GM18907 (cell line): Measurements from ENCODE around the gene XDH.

Experiments
- ATAC-seq: cut with Tn5 transposase; IDR thresholded peaks from one replicate; pipeline ENCODE4 v1.9.1; 2021; ENCODE audit warnings: mild to moderate bottlenecking, moderate library complexity; ENCODE audit not compliant: unreplicated experiment

XDH gene

DNA sequence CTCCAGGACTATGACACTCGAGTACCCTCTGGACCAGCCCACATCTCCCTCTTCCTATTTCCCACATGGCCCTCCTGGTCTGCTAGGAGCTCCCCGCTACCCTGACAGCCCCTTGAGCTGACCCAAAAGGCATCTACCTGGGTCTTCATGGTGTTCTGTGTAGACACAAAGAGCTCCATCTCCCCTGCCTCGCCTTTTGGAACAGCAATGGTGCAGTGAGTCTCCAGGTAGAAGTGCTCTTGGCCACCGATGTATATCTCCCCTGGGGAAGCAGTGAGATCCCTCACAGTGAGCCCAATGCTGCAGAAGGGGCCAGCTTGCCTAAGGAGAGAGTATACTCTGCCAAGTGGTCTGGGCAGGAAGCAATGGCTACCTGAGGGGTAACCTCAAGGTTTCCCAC, 47.8 kb downstream of the XDH start:
- ATAC-seq, result no peak

DNA sequence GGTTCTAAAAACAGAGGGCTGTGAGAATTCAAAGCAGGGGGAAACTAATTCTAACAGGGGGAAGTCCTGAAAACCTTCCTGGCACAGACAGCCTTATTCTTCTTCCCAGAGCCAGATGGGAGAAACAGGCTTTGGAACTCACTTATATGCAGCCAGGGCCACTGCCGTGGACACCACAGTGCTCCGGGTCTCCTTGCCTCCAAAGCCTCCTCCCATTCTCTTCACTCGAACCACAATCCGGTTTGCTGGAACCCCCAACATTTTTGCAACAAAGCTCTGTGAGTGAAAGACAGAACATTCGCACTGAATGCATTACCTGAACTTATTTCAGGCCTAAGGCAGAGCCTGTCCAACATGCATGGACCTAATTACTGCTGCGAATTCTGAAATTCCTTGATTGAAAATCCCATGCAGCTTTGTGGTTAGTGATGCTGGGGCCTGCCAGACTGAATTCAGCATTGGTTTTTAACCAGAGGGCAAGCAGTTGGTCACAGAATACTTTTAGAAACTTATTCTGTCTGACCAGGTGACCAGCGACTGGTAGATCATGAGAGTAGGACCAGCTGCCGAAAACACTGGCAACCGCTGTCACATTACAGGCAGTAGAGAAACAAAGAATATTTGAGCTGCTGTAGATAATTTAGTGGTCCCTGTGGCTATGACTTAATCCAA, 48.6 kb downstream of the XDH start:
- ATAC-seq, result no peak

DNA sequence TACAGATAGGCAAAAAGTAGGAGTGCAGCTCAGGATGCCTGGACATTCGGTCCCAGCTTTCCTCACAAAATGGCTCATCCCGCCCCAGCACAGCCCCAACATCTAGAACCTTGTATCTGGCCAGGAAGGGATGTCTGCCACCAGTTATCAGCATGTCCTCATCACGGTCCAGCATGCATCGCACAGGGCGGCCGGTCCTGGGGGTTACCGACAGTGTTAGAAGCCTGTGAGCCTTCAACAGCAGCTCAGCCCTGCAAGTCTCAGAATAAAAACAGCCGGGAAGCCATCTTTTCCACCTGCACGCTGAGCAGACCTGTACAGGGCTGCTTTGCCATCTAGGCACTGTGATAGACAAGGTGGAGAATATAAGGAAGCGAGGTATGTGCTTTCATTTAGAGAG, 49.2 kb downstream of the XDH start:
- no peak for ATAC-seq

DNA sequence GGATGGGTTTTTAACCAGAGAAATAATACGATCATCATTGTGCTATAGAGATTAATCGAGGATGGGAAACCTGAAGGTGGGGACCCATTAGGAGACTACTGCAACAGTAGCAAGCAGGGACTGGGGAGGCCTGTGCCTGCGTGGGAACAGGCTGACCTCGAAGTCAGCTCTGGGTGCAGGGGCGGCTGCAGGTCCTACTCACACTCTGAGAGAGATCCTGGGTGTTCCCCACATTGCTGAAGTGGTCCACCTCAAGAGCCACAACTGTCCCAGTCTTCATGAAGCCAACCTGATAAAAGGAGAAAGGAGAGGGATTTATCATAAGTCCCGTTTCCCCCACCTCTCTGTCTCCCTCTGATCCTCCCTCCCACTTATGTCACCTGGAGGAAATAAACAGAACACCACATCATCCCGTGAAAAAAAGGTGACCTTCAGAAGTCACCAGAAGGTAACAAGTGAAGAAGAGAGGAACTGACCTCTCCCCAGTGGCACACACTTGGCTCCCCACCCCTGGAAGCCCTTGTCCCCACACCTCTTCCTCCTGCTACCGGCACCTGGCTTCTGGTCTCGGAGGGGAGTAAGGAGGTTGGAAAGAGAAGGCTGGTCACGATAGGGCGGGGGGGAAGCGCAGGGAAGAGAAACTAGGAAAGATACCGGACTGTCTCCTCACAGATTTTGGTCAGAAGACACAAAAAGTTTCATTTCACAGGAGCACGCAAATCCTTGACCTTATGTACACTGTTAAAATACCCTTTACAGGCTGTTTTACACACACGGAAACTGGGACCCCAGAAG, 50.4 kb downstream of the XDH start:
- no peak for ATAC-seq

DNA sequence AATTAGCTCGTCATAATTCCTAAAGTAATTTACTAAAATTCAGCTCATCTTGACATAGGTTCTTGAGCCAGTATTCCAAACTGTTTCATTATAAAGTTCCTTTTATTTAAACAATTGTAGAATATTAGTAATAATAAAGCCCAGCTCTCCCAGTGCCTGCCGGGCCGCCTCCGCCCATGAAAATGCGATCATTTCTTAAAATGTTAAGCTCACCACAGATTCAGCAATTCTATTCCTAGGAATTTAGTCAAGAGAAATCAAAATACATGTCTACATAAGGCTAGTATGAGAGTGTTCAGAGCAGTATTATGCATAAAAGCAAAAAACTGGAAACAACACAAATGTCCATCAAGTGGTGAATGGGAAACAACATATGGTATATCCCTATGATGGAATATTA, 52.0 kb downstream of the XDH start:
- ATAC-seq, result no peak

DNA sequence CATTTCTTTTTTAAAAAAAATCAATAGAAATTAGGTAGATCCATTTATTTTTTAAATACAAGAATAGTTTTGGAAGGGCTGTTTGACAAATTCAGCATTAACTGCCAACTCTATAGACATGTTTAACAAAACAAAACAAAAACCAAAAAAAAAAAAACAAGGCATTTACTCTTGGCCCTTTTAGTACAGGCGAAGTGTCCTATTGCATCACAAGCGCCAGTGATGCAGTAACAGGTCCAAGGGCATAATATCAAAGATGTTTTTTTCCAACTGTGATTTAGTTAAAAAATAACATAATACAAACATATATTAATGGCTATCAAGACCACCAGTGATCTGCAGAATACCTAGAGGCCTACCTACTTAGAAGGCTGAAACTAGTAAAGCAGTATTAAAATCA, 55.3 kb downstream of the XDH start:
- ATAC-seq, result no peak

DNA sequence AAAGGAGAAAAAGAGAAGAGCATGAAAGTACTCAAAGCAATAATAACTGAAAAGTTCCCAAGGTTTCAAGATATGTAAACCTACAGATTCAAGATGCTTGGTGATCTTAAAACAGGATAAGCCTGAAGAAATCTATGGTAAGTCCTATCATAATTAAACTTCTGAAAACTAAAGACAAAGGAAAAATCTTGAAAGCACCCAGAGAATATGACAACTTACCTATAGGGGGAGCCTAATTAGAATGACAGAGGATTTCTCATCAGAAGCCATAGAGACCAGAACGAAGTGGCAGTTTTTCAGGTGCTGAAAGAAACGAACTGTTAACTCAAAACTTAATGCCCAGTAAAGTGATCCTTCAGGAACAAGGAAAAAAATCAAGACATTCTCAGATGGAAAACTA, 59.7 kb downstream of the XDH start:
- no peak for ATAC-seq

DNA sequence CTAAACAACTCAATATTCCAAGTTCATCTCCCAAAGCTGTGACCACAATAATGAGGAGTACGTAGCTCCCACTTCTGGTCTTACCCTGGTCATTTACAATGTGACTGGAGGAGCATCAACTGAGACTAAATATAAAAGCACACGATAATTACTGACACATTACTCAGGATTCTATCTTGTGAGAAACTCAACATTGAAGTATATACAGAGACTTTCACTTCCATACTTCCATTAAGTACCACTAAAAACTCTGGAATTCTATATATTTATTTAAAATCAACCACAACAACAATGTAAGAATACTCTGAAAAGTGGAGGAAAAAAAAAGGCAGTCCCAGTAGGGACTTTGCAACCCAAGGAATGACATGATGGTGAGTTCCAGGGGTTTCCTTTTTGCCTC, 61.4 kb downstream of the XDH start:
- no peak for ATAC-seq

DNA sequence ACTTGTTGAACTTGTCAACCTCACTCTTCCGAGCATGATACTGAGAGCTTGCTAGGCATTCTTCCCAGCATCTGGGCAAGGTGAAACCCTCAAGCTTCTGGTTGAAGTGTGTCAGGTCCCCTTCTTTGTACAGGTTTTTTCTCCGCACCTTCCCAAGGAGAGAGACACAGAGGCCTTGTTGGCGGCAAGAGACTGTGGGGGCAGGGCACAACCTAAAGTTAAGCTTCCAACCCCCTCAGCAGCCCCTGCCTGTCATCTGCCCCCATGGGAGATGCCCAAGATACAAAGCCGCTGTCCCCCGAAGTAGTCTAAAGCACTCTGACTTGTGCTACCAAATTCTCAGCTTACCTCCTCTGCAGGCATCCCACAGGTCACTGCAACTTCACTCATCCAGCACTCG, 64.9 kb downstream of the XDH start:
- ATAC-seq, result no peak

DNA sequence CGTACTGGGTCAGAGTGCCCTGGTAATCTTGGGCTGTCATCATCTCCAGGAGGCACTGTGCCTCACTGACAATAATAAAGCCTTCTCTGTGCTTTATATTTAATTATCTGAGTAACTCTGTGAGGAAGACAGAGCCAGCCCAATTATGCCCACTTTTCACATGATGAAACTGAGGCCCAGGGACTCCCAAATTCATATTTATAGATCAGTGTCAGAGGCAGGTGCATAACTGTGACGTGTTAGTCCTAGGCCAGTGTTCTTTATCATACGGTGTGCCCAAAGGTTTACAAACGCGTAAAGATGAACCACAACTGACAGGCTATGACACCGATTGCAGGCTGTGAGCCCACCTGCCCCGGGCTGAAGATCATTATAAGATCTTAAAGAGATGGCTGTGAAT, 65.4 kb downstream of the XDH start:
- ATAC-seq, result no peak

DNA sequence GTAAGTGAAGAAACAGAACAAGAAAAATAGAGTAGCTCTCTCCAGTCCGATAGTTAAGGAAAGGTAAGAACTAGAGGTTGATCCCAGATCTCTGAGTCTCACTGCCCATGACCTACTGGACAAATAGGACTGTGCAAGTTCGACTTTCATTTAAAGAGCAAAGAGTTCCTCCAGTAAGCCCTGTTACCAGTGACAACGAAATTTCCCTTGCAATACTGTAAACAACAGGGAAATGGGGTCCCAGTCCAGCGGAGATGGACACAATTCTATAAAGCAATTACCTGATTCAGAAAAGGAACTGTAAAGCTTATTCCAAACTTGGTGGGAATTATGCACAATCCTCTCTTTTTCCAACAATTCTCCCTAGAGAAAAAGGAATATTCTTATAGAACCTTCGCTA, 65.9 kb downstream of the XDH start:
- no peak for ATAC-seq

DNA sequence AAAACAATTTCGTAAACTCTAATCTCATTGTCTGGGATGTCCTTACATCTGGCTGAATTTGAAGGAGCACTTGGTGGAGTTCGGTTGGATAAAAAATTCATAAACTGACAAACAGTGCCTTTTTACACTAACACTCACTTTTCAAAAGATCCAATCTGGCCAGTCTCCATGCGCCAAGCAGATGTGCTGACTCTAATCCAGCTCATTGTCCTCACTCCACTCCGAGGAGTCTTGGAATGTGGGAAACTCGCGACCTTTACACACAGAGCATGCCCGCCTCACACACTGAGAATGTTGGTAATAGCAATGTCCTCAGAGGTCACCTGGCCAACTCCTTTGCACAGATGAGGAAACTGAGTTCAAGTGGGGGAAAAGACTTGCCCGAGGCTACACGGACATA, 66.8 kb downstream of the XDH start:
- no peak for ATAC-seq

DNA sequence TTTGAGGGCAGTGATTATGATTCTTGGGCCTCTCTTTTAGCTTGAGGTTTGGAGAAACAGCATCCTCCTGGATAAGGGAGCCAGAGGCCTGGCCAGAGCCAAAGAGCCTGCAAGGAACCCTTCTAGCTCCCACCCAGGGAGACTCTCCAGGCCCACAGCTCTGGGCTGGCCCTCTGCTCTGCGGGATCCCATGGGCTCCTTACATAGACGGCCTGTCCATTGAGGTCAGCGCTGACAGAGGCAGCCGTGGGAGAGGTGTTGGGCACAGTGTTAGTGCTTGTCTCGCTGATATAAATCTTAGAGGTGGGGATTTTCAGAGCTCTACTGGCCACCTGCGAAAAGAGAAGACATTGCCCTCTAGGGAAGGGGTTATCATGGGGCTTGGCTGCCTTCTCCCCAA, 67.2 kb downstream of the XDH start:
- ATAC-seq, result no peak

DNA sequence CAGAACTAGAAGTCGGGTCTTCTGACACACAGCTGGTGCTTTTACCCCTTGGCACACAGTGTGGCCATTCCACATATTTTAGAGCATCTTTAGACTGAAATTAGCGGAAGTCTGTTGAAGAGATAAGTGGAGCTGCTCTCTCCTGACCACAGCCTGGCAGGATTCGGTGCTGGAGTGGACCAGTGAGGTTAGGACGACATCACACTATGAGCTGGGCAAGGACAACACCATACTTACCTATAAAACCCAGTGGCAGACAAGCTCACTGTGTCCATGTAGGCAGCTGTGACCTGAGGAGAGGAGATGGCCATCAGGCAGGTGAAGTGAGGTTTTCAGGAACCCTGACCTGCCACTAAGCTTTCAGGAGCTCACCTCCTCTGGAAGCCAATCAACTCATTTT, 70.1 kb downstream of the XDH start:
- no peak for ATAC-seq

DNA sequence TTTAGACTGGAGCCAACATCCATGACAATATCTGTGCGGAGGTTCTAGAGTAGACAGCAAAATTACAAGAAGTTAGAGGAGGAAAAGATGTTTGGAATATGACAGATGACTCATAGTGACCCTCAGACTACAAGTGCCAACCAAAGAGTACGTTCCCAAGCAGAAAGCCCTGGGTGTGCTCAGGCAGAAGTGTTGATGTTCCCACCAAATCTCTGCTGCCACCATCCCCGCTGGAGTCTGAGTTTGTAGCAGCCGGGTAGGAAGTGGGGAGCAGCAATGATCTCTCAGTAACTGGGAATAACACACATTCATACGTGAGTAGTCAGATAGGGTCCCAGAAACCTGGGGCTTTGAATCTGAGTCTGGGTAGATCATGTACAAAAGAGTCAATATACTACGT, 73.2 kb downstream of the XDH start:
- ATAC-seq, result no peak

DNA sequence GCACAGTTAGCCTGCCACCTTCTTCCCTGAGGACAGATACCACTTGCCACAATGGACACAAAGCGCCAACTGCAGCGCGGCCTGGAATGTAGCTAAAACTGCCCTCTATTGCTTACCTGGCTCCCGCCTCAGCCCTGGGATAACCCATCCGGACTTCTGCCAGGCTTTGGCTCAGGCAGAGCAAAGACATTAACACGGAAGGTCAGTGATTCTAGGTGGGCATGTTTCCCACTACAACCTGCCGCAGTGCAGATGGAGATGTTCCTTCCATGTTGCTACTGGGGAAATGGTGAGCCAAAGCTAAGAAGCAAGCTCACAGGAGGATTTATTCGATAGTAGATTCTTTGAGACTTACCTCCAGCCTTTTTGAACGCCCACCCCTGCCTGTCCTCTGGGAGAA, 74.8 kb downstream of the XDH start:
- ATAC-seq, result no peak

DNA sequence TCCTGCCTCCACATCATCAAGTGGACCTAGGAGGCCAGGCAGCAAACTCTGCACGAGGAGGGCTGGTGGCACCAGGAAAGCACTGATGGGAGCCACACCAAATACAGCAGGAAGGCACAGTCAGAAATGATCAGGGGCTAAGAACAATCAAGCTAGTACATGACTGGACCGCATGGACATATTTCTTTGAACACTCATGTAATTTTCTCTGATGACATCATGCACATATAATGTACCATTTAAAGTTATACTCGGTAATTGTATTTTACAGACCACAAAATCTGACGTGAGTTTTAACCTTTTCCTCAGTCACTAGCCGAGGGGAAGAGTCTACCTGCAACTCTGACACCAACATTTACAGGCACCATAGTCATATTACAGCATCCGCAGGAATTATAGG, 76.7 kb downstream of the XDH start:
- ATAC-seq, result no peak

DNA sequence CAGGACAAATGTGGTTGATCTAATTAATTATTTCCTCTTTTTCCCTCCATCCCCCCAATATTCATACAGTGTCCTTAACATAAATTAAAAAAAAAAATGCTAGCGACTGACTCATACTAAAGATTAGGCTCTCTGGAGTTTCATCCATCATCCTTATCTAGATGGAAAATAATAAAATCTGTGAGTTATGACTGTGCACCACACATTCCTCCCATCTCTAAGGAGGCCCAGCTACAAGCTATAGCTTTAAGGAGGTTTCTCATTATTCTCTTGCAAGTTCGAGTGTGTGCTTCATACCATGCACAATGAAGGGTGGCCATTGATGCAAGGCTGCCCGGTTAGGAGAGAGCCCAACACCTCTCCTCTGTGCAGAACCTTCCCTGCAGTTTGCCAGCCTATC, 77.3 kb downstream of the XDH start:
- no peak for ATAC-seq

DNA sequence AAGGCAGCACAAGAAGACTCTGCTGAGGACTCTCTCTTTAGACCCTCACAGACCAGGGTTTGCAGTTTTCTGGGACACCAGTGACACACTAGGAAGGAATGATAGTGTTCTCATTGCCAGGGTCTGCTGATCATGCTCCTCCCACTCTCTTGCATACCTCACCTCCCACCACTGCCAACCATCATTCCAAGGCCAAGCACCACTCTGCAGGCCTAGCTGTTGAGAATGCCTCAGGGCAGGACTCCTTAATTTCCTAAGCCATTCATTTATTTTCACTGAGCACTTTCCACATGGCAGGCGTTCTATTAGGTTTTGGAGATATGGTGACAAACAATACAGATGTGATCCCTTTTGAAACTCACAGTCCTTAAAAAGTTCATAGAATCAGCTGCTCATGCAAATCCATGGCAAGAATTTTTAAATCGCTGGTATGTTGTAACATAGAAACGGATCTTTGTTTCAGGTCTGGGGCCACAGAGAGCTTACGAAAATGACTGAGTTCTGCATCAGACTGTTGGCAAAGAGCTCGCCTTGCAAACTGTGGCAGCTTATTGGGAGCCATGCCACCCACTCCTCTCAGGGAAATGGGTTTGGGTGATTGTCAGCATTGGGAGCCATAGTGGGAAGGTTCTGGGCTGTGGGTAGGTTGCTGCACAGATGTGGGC, 78.5 kb downstream of the XDH start:
- ATAC-seq, result no peak

DNA sequence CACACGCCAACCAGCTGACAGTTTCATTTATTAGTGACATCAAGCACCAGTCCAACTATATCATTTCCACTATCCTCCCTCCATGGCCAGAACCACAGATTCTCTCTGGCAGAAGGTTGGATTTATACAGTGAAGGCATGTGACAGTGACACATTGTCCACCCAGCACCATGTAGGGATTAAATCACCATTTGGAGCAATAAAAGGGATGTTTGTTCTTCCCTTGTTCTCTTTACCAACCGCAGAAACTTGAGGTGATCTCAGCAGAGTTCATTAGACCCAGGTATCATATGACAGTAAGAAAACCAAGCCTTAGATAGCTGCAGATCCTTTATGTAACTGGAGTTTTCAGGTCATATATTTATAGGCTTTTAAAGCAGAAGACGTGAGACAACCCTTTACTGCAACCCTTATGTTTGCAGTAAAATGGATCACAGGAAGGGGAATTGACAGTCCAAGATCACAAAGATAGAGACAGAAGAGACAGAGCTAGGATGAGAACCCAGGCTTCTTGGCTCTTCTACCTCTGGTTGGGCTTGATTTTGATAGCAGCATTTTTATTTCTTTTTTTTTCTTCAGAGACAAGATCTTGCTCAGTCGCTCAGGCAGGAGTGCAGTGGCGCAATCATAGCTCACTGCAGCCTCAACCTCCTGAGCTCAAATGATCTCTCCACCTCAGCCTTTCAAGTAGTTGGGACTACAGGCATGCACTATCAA, 80.1 kb downstream of the XDH start:
- ATAC-seq, result no peak

DNA sequence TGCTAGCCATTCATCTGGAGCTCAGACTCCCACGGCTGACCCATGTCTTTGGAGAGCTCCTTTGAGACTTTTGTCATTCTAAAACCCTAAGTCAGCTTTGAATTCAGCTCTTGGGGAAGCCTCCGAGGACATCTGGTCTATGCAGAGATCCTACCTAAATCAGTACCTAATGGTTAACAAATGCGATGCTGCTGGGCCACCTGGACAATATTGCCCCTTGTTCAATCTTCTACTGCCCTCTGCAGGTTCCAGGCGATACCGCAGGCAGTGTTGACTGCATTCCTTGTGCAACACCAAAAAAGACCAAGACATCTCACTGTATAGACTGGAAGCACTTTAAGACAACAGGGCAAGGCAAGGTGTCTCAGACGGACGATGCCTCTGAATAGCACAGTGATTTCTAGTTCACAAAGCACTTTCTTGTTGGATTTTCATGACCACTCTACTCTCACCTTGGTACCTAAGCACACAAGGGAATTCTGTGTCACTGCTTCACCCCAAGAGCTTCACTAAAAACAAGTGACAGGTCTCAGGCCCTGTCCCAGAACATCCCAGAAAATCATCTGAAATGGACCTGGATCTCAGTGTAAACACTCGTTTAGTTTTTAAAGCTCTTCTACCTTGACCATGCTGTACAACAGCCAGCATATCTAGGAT, 80.9 kb downstream of the XDH start:
- ATAC-seq, result peak; percentile 89
